WTC11 (cell line): ENCODE data around the gene ADARB2. TPM values are rescaled to one million over a fixed set of nuclear protein-coding genes. Genes with fewer than 3 reads are reported as not detected.

Source experiments
- ATAC-seq: fragments of 200-7000 bp; cut with Tn5 transposase; 2 replicates; pipeline ENCODE4 v1.10.0; 2021; ENCODE audit warnings: mild to moderate bottlenecking, moderate library complexity
- CTCF ChIA-PET: fragments of 300-600 bp; sonication (Branson Sonifier 250); formaldehyde crosslinking; loops from one replicate; lab custom pipeline; 2021; ENCODE audit warnings: antibody characterized with exemption; lab: Charles Lee
- POLR2A ChIA-PET: fragments of 350-600 bp; sonication (Branson Sonifier 250); formaldehyde crosslinking; loops from one replicate; lab custom pipeline; 2021; ENCODE audit warnings: antibody characterized with exemption; lab: Charles Lee
- DNase-seq: peaks from one replicate; pipeline ENCODE4 v3.0.0; 2021; ENCODE audit warnings: low spot score
- H3K27ac Mint-ChIP-seq: 2 replicates; pipeline ENCODE4 v1.8.0; 2021; ENCODE audit warnings: mixed read lengths
- H3K27me3 Mint-ChIP-seq: 2 replicates; pipeline ENCODE4 v1.8.0; 2021; ENCODE audit warnings: low read depth, mild to moderate bottlenecking, moderate library complexity, mixed read lengths
- H3K36me3 Mint-ChIP-seq: 2 replicates; pipeline ENCODE4 v1.8.0; 2021; ENCODE audit warnings: mixed read lengths
- H3K4me1 Mint-ChIP-seq: 2 replicates; pipeline ENCODE4 v1.8.0; 2022; ENCODE audit warnings: mixed read lengths
- H3K4me3 Mint-ChIP-seq: 2 replicates; pipeline ENCODE4 v1.8.0; 2021; ENCODE audit warnings: mild to moderate bottlenecking, moderate library complexity, mixed read lengths
- H3K9me3 Mint-ChIP-seq: 2 replicates; pipeline ENCODE4 v1.8.0; 2021; ENCODE audit warnings: mixed read lengths
- CBFB ChIP-seq: sonication (generic); formaldehyde crosslinking; IDR thresholded peaks from 2 replicates; pipeline ENCODE4 v1.8.1; 2022; ENCODE audit warnings: mild to moderate bottlenecking, low read depth, missing genetic modification reagents
- CDX4 ChIP-seq: fragments of 250-450 bp; sonication (Bioruptor Pico); IDR thresholded peaks from 2 replicates; pipeline ENCODE4 v1.9.0; 2021; ENCODE audit warnings: moderate library complexity, mild to moderate bottlenecking, inconsistent platforms, borderline replicate concordance
- CTCF ChIP-seq: fragments of 200-600 bp; IDR thresholded peaks from 2 replicates; pipeline ENCODE4 v1.8.0; 2022; ENCODE audit warnings: antibody characterized with exemption
- E2F5 ChIP-seq: sonication (generic); formaldehyde crosslinking; IDR thresholded peaks from 2 replicates; pipeline ENCODE4 v1.8.1; 2022; ENCODE audit warnings: mild to moderate bottlenecking, moderate library complexity, missing genetic modification reagents
- FOXJ3 ChIP-seq: sonication (generic); formaldehyde crosslinking; IDR thresholded peaks from 2 replicates; pipeline ENCODE4 v1.9.0; 2021; ENCODE audit warnings: missing genetic modification reagents, mild to moderate bottlenecking, borderline replicate concordance
- GRHL2 ChIP-seq: fragments of 250-450 bp; sonication (Bioruptor Pico); IDR thresholded peaks from 2 replicates; pipeline ENCODE4 v1.8.0; 2022; ENCODE audit warnings: mild to moderate bottlenecking, moderate library complexity; ENCODE audit not compliant: insufficient replicate concordance, severe bottlenecking
- KAT7 ChIP-seq: sonication (generic); formaldehyde crosslinking; IDR thresholded peaks from 2 replicates; pipeline ENCODE4 v1.8.1; 2023; ENCODE audit warnings: missing genetic modification reagents, mild to moderate bottlenecking, borderline replicate concordance
- MYBL2 ChIP-seq: sonication (generic); formaldehyde crosslinking; IDR thresholded peaks from 2 replicates; pipeline ENCODE4 v1.8.1; 2023; ENCODE audit warnings: mild to moderate bottlenecking, moderate library complexity, missing genetic modification reagents
- TEAD1 ChIP-seq: sonication (generic); formaldehyde crosslinking; IDR thresholded peaks from 2 replicates; pipeline ENCODE4 v1.8.0; 2022; ENCODE audit warnings: mild to moderate bottlenecking, missing genetic modification reagents
- USF1 ChIP-seq: sonication (generic); formaldehyde crosslinking; IDR thresholded peaks from 2 replicates; pipeline ENCODE4 v1.8.0; 2022; ENCODE audit warnings: mild to moderate bottlenecking, missing genetic modification reagents
- ZBTB21 ChIP-seq: sonication (generic); formaldehyde crosslinking; IDR thresholded peaks from 2 replicates; pipeline ENCODE4 v1.8.1; 2023; ENCODE audit warnings: mild to moderate bottlenecking, missing genetic modification reagents, borderline replicate concordance
- ZNF281 ChIP-seq: sonication (generic); formaldehyde crosslinking; IDR thresholded peaks from 2 replicates; pipeline ENCODE4 v1.8.0; 2023; ENCODE audit warnings: mild to moderate bottlenecking, missing genetic modification reagents
- ZNF425 ChIP-seq: fragments of 250-450 bp; sonication (Bioruptor Pico); conservative IDR thresholded peaks from 2 replicates; pipeline ENCODE4 v1.9.0; 2021; ENCODE audit warnings: mild to moderate bottlenecking
- ZSCAN18 ChIP-seq: fragments of 250-450 bp; sonication (Bioruptor Pico); IDR thresholded peaks from 2 replicates; pipeline ENCODE4 v2.1.2; 2022; ENCODE audit warnings: mild to moderate bottlenecking, moderate library complexity
- total RNA-seq: library from RNA; stranded (reverse); gene quantifications from 3 replicates; pipeline ENCODE4 v1.2.3, GENCODE V29; 2021

ADARB2 gene
- total RNA-seq, 1 experiment from 2014 or later = 3.7 TPM

- no peak for TF ChIP-seq CTCF
- TF ChIP-seq MYBL2 = no peak
- no peak for TF ChIP-seq GRHL2 (CRISPR knock-in tag)
Observed at GRCh38 chr10:1346201-1346600, 391.1 kb downstream of the ADARB2 start (continued).

GRCh38 chr10:1345368-1345767 lies 392.0 kb downstream of the ADARB2 start:
- no peak overlapping the region for H3K4me3 Mint-ChIP-seq
- H3K27ac Mint-ChIP-seq = no peak overlapping the region
- CTCF ChIA-PET = interaction anchor here (1.5 kb wide), 1 partner anchor 23 kb away, joined by 6 read pairs; no protein-coding TSS in a partner anchor
- peaks cover 5% of the 10 kb centered on the region; the same call in 1 of the 2 replicates for H3K9me3 Mint-ChIP-seq
- no peaks in the 10 kb centered on the region for H3K36me3 Mint-ChIP-seq
- POLR2A ChIA-PET = no interaction called here
- DNase-seq = no peak
- H3K27me3 Mint-ChIP-seq = no peaks in the 10 kb centered on the region
- ATAC-seq = no peak
- H3K4me1 Mint-ChIP-seq = peaks cover 26% of the 10 kb centered on the region
- no peak for TF ChIP-seq USF1 (CRISPR knock-in tag)
- no peak for TF ChIP-seq ZNF281 (CRISPR knock-in tag)
- TF ChIP-seq TEAD1 (CRISPR knock-in tag) = no peak
- TF ChIP-seq FOXJ3 (CRISPR knock-in tag) = no peak
- TF ChIP-seq CBFB (CRISPR knock-in tag) = no peak
- no peak for TF ChIP-seq ZSCAN18 (CRISPR knock-in tag)
- no peak for TF ChIP-seq ZNF425 (CRISPR knock-in tag)
- no peak for TF ChIP-seq E2F5 (CRISPR knock-in tag)
- no peak for TF ChIP-seq CDX4 (CRISPR knock-in tag)
- no peak for TF ChIP-seq KAT7
- TF ChIP-seq ZBTB21 (CRISPR knock-in tag) = no peak
